ENCODE results near the gene MYH9.

The MYH9 gene

GRCh38 chr22:36236388-36237319 lies 151.1 kb downstream of the MYH9 start:
- TF ChIP-seq CTCF (IDR thresholded peaks at IDR 0.05; ENCODE audit: low read depth, low read length, missing control alignments): no peak
- H3K4me3 ChIP-seq (replicated peaks; ENCODE audit: low read depth, low read length): no peak overlapping the region
- DNase-seq (ENCODE audit: extremely low read depth, low read depth): no peak

- no peak for TF ChIP-seq CTCF (IDR thresholded peaks at IDR 0.05; ENCODE audit: low read depth, low read length, missing control alignments)
- H3K4me3 ChIP-seq (replicated peaks; ENCODE audit: low read depth, low read length): no peak overlapping the region
- no peak for DNase-seq (ENCODE audit: extremely low read depth, low read depth)
Observed at GRCh38 chr22:36235585-36235984, 152.2 kb downstream of the MYH9 start.

- TF ChIP-seq CTCF (IDR thresholded peaks at IDR 0.05; ENCODE audit: low read depth, low read length, missing control alignments): no peak
- H3K4me3 ChIP-seq (replicated peaks; ENCODE audit: low read depth, low read length): no peak overlapping the region
- DNase-seq (ENCODE audit: extremely low read depth, low read depth): no peak
Observed at GRCh38 chr22:36234919-36235318, 152.8 kb downstream of the MYH9 start.

- DNase-seq (ENCODE audit: extremely low read depth, low read depth): no peak
- H3K4me3 ChIP-seq (replicated peaks; ENCODE audit: low read depth, low read length): no peak overlapping the region
- TF ChIP-seq CTCF (IDR thresholded peaks at IDR 0.05; ENCODE audit: low read depth, low read length, missing control alignments): no peak
Observed at GRCh38 chr22:36234213-36234612, 153.6 kb downstream of the MYH9 start.

GRCh38 chr22:36233796-36234195 lies 154.0 kb downstream of the MYH9 start:
- no peak overlapping the region for H3K4me3 ChIP-seq (replicated peaks; ENCODE audit: low read depth, low read length)
- no peak for TF ChIP-seq CTCF (IDR thresholded peaks at IDR 0.05; ENCODE audit: low read depth, low read length, missing control alignments)
- no peak for DNase-seq (ENCODE audit: extremely low read depth, low read depth)

GRCh38 chr22:36232715-36233401 lies 154.9 kb downstream of the MYH9 start:
- no peak for DNase-seq (ENCODE audit: extremely low read depth, low read depth)
- TF ChIP-seq CTCF (IDR thresholded peaks at IDR 0.05; ENCODE audit: low read depth, low read length, missing control alignments): no peak
- H3K4me3 ChIP-seq (replicated peaks; ENCODE audit: low read depth, low read length): no peak overlapping the region
